Activated CD4-positive, alpha-beta T cell treated with anti-CD3 and anti-CD28 coated beads, Interleukin-2, Interleukin-4, amounts not matched to agents 100 ng/mL and 50 ng/mL, durations not matched to agents 16 hours and 8 hours (primary cell): Measurements from ENCODE around the gene DUSP22.

ENCODE experiments used
- DNase-seq: peaks from one replicate; pipeline ENCODE4 v3.0.0-alpha.2; 2020; ENCODE audit warnings: low spot score

The DUSP22 gene

DNA sequence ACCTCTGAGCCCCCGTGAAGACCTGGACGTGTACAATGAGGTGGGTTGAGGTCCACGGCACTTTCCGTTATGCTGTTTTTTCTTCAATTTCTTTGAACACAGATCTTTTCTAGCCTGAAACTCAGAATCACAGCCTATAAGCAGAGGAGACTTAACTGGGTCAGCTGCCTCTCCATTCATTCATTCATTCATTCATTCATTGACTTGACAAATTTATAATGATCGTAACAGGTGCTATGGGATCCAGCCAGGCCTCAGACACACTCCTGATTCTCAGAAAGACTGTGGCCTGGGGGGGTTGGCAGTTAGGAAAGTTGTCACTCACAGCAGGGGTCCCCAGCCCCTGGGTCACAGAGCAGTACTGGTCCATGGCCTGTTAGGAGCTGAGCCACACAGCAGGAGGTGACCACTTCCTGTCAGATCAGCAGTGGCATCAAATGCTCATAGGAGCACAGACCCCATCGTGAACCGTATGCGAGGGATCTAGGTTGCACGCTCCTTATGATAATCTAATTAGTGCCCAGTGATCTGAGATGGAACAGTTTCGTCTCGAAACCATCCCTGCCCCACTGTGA is 60.7 kb downstream of the DUSP22 start:
- DNase-seq = no peak

DNA sequence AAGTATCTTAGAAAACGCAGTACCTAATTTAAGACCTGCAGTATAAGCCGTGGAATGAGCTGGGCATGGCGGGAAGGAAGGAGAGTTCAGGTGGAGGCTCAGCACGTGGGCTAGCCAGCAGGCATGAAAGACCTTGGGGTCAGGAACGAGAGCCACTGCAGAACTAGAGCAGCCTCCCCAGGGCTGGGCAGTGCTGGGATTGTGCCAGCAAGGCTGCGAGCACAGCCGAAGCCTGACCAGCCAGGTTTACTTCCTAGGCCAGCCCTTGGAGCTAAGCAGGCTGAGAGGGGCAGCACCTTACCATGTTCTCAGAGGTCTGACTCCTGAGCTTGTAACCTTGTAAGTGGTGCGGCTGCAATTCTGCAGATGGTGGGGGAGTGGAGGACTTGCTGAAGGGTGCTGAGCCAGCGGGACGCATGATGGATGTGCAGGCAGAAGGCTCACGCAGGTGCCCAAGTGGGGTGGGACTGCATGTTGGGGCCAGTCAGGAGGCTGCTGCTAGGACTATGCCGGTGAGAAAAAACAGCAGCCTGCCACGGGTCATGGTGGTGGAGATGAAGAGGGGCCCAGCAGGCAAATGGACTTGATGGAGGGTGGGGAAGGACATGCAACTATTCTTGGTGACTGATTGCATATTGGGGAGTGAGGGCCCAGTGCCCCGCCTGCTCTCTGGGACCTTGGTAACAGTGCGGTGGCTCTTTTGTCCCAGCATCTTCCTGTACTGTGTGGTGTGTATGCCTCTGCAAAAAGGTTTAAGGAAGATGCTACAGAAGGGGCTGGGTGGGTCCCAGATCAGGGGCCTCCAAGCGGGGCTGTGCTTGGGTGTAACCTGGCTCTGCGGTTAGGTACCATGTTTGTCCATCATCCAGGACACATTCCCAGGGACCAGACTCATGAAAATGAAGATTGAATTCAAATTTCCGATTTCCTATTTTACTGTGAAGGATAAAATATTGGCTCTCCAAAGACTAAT is 61.6 kb downstream of the DUSP22 start:
- no peak for DNase-seq

DNA sequence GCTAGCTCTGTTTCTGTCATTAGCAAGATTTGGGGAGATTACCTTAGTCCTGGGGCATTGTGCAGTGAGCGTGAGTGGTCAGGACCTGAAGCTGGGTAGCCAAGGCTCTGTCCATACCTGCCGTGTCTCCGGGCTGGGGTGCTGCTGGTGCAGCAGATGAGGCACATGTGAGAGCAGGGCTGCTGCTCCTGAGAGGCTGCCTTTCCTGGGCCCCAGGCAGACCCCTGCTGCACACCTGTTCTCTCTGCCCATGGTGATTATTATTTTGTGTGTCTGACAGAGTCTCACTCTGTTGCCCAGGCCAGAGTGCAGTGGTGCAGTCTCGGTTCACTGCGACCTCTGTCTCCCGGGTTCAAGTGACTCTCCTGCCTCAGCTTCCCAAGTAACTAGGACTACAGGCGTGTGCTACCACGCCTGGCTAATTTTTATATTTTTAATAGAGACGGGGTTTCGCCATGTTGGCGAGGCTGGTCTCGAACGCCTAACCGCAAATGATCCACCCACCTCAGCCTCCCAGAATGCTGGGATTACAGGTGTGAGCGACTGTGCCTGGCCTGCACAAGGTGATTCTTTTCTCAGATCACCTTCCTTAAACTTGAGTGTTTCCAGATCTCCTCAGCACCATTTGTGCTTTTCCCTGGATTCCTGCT is 62.5 kb downstream of the DUSP22 start:
- no peak for DNase-seq

DNA sequence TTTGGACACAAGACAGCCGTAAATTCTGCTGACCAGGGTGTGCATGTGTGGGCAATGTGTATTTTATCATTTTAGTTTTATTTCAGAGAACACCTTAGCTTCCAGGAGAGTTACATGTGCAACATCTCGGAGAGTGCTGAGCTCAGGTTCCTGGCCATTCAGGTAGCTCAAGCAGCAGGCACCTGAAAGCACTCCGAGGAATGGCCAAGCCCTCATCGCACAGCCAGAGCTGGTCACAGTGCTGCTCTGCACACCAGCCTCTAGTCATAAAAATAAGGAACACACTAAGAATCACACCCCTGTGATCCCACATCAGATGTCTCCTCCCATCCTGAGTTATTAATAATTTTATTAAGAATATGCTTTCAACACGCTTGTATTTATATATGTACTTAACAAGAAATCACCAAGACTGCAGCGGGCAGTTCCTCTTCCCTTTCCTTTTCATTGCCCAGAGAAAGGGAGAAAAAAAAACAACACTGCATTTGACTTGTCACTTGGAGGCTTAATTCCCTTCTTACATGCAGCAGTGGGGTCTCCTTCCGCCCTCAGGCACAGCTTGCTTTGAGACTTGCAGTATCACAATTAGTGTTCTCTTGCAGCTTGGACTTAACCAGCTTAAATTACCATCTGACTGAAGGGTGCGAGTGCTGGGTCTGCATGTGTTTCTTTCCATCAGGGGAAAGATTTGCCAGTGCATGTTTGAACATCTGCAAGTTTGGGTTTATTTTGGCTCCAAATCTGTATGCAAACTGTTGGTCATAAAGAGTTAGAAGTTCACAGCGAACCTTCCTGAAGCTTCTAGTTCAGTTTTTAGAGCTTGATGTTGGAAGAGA is 63.3 kb downstream of the DUSP22 start:
- no peak for DNase-seq

DNA sequence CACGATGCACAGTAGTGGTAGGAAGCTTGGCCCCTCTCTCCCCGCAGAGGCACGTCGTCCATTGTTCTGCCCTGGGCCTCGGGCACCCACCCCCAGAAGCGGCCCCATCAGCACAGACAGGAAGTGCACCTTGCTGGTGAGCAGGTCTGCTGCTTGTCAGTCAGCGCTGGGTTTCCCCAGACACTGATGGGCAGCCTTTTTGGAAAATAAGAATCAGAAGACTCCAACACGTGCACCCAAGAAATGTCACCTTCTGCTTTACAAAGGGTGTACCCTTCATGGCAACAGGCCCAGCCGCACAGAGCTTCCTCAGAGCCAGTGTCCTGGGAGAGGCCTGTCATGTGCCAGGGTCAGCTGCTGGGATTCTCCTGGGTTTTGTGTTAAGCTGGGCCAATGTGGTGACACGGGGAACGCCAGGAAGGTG is 64.6 kb downstream of the DUSP22 start:
- DNase-seq = no peak

DNA sequence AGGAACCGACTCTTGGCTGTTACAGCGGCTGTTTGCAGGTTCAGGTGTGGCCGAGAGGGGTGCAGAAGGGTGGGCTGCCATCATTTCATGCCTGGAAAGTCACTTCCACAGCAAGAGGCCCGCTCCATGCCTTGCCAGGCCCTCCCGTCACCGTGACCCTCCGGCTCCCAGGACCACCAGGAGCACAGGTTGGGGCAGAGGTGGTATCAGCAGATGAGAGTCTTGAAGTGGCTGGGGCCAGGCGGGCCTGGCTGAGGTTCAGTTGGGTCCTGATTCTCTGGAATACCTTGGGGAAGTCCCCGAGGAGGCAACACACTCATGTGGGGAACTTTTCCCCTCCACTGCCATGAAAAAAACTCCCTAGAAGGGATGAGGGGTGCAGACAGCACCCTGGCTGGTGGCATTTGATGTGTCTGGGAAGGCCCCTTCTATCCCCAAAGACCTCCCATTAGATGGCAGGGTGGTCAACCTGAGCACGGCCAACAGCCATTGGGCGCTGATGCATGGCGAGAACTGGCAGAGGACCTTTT is 65.0 kb downstream of the DUSP22 start:
- no peak for DNase-seq

DNA sequence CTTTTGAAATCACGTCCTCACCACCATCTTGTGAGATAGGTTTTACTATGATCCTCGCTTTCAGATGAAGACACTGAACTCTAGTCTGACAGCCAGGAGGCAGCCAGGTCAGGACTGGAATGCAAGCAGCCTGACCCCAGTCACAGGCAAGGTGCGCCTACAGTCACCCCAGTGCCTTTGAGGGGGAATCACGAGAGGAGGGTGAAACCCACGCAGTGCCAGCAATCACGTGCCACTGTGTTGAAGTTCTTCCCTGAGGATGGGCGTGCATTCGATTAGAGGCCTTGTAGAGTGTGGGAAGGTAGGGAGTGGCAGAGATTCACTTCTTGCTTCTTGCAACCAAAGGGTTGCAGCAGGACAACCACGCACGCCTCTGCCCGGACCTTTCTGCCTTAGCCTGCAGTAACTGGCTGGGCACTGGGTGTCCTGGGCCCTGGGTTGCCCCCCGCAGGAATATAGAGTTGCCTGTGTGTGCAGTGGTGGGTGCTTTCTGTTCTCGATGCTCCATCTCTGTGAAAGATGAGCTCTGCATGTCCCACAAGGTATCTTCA is 65.6 kb downstream of the DUSP22 start:
- DNase-seq = no peak

DNA sequence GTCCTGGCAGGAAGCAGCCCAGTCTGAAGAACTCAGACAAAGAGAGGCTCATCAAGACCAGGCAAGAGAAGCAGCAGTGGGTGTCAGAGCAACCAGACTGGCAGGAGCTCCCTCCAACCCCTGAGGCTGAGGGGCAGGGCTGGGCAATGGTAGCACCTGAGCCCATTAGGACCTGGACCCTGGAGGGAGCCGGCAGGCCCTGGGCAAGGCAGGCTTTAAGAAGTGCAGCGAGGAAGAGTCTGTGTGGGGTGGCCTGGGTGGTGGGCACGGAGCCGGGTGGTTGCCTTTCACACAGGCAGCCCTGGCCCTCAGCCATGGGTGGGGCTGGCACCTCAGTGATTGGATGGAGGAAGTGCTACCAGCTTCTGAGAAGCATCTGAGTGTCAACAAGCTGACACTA is 66.1 kb downstream of the DUSP22 start:
- DNase-seq = no peak

DNA sequence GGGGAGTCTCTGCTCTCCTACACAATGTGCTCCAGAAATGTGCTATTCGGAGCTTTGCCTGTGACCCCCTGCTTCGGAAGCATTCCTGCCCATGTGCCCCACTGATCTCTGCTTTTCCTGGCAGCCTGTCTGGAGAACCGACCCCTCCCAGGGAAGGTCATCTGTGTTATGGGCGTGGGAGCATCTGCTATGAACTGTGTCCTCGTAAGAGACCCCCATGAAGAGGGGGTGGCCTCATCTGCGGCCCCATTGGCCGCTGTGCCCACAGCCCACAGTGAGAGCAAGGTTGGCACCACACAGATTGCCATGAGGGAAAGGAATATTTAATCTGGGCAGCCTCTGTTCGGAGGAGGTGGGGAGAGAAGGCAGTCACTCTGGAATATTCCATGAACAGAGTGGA is 66.6 kb downstream of the DUSP22 start:
- DNase-seq = no peak

DNA sequence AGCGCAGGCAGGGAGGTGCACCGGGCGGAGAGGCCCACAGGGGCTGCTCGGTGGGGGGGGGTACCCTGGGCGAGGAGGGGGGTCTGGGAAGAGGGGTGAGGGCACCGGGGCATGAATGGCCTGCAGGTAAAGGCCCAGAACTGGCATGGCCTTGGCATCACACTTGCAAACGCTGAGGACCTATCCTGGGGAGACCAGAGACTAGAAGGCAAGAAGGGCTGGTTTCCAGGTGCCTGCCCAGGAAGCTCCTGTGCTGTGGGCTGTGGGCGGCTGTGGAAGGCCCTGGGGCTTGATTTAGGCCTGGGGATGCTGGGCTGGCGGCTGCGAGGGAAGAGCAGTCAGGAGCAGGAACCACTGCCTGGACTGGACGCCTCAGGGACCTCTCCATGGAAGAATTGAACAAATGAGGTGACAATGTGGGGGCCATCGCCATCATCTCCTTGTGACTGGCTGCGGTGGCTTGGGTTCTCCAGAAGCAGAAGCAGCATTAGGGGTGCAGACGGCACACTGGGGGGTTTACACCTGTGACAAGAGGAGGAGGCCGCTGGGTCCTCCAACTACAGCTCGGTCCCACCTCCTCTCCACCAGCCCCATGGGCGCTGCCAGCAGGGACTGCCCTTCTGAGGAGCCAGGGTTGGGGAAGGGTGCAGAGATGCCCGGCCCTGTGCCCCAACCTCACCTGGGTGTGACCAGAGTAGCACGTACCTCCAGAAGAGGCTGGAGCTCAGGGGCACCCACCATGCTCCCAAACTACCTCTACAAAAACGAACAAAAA is 67.2 kb downstream of the DUSP22 start:
- no peak for DNase-seq

DNA sequence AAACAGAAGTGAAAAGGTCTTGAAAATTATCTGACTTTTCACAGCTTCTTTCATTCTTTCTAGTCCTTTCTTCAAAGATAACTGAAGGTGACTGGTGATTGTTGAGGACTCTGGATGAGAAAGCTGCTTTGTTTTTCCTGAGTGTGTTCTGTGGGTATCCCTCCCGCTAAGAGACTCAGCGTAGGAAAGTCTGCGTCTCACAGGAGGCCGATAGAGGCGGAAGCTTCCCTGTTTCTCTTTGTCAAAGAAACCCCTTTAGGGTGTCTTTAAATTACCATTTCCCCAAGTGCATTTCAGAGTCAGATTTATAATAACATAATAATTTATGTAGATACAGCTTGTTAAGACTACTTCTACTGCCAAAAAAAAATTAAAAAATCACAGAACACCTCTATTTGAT is 68.1 kb downstream of the DUSP22 start:
- no peak for DNase-seq

DNA sequence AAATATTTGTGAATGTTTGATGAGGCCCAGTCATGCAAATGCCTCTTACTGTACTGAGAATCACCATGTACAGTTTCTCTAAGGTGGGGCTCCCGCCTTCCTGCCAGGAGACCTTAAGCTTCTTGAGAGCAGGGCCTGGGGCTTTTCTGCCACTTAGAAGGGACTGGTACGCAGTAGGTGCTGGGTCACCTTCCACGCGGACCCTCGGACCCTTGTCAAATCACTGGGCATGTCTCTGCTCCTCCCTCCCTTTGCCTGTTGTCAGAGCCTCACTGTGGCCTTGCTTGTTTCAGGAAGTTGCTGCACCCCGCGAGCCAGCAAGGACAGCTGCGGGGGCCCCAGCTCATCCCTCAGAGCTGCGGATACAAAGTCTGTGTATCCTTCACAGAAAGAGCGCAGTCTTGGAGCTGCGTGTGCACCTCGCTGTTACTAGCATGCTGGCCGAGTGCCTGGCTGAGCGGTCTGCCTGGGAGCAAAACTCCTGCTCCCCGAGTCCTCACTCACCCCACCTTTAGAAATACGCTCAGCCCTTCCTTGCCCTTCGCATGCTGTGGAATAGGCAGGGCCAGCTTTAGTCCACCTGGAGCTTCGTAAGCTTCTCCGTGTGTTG is 68.6 kb downstream of the DUSP22 start:
- no peak for DNase-seq

DNA sequence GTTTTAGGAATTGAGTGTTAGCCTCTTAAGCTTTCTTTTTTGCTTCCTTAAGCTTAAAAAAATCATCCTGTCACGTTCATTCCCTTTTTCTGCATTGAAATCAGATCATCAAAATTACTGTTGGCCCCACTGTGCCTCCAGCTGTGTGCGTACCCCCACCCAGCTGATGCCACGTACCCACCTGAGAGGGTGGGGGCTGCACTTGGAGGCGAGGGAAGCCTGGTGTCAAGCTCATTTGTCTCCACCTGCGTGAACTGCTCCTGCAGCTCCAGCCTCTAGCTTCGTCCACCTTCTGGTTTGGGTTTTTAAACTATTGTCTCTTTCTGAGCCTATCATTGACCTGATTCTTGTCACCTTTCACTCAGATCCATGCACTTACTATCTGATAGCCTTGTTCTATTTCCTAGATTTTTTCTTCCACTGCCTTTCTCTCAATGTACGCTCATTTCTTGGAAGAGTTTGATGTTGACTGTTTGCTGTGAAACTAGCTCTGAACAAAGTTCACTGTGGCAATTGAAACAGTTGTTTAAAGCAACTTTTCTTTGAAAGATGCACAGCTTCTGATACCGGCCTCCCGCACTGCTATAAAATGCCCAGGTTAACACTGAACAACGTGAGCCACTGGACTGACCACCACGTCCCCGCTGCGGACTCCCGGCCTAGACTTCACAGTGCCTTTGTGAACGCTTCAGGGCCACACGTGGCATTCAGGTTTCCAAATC is 69.3 kb downstream of the DUSP22 start:
- DNase-seq = no peak

DNA sequence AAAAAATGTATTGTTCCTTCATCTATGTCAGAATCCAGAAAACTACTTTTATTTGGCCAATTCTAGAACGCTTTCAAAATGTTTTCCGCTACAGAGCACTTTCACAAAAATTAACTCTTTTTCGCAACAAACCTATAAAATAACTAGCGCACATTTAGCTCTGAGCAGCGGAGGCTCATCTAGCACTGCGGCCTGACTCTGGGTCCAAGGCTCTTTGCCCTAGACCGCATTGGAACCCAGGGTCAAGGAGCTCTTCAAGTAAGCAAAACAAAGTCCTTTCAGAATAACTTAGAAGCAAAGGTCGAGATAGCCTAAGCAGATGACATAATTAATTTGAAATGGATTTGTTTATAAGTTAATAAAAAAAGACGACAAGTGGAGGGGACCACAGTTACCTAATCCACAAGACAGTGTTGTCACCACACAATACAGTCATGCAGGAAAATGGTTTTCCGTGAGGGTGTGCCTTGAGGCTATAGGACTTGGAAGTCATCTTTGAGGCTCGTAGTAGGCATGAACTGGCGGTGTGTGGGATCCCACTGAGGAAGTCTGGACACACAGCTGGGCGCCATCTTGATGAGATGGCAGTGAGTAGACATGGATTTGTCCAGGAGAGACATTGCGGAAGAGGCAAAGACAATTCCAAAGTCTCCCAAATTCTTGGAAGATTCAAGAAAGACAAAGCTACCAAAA is 70.1 kb downstream of the DUSP22 start:
- DNase-seq = no peak

DNA sequence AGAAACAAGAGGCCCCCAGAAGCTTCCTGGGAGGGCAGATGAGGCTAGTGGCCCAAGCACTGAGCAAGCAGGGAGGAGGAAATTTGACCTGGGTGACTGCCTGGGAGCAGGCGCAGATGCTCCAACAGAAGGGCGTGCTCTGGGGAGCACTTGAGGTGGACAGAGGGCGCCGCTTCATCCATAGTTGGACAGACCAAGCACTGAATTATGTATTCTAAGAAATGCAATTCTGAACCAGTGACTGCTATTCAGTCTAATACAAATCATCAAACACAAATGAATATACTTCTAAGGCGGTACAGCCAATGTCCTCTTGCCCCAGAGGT is 70.6 kb downstream of the DUSP22 start:
- no peak for DNase-seq

DNA sequence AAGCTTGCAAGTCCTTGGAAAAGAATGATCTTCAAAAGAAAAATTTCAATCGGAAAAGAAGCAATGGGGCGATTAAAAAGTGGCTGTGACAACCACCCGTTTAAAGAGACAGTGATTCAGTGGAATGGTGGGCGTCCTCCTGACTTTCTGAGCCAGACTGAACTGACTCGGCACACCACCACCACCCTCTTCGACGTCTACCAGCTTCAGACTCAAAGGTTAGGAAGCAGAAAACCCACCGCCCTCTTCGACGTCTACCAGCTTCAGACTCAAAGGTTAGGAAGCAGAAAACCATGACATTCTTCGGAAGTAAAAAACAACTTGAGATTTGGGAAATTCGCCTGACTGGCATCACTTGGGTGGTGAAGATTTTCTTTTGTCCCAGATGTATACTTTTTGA is 71.0 kb downstream of the DUSP22 start:
- DNase-seq = no peak

DNA sequence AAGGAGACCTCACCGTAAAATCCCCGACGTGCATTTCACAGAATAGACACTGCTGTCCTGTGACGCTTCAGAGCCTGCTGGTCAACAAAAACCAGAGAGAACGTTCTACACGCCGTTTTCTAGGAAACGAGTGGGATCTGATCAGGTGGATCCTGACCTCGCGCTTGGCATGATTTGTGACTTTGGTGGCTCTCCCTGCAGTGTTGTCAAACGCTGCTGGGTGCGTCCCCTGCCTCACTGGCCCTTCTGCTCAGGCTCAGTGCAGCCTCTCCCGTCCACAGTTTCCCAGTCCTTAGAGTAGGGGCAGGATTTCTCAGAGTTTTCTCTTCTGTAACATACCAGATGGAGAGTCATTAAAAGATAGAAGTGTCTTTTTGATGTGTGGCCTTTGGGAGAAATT is 71.6 kb downstream of the DUSP22 start:
- DNase-seq = no peak

DNA sequence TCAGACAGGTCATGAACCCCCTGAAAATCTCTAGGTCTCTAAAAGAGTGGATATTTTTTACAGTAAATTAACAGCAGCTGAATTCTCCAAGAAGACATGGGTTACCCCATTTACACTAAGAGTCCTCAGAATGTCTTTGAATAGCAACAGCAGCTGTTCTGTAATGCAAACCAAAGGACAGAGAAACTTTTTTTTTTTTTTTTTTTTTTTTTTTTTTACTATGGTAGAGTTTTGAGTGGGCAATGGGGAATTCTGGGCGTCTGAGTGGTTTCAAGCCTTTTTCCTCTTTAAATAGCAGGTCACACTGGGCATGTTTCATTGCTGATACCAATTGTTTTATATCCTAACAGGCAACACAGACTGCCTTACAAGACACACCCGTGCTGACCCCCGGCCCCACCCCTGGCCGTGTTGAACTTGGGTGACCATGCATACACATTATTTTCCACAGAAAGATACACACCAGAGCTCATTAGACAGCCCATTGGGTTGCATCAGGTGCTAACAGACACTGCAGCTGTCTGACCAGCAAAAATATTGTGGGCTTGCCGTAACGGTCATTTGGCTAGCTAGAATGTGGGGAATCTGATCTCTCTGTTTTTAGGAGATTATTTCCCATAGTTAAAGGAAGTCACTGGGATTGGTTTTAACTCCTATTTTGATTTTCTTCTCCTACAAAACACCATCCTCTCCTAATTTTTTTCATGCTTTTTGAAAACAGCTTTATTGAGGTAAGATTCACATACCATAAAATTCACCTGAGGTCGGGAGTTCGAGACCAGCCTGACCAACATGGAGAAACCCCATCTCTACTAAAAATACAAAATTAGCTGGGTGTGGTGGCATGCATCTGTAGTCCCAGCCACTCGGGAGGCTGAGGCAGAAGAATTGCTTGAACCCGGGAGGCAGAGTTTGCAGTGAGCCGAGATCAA is 72.6 kb downstream of the DUSP22 start:
- DNase-seq = no peak
